Measurements from ENCODE around the gene PCSK7. TPM values are rescaled to one million over a fixed set of nuclear protein-coding genes. Genes with fewer than 3 reads are reported as not detected.
A peak's percentile ranks its signal among the peaks of the same experiment; 100 is the strongest.

The PCSK7 gene
- total RNA-seq, 1 experiment from 2014 or later: 30.0 TPM

DNA sequence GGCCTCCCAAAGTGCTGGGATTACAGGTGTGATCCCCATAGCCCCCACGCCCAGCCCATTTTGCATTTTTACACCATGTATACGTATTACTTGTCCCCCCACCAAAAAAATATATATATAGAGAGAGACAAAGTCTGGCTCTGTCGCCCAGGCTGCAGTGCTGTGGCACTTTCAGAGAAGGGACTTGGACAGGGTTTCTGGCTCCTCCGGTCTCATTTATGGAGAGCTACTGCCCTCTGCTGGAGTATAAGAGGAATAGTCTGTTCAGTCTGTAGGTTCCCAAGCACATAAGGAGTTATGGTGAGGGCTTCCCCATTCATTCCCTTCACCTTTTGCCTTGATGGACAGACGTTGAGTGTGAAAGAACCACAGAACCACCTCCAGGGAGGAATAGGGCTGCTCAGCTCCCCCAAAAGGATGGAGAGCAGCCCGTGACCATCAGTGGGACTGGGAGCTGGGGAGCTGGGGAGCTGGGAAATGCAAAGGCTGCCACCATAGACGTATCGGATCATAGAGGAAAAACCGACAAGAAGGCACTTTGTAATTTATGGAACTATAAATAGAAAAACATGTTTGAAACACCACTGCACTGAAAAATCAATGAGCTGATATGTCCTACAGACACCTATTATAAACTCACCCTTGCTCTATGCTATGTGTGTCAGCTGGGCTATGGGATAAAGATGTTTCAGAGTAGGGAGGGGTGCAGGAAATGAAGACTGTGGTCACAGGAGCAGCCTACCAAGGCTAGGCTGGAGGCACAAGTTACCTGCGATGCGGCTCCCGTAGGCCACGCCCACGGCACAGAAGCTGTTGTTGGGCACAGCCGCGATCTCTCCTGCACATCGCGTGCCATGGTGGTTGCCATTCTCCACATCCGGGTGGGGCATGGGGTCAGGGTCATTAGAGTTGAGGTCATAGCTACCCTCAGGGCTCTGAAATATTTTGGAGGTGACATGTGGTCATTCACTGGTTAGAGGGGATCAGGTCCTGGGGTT lies 5.2 kb downstream of the PCSK7 start:
- RAD21 ChIA-PET (ENCODE audit: low non-redundant PET in 1 of 2, low total read pairs in 2 of 2, uncharacterized antibody in 2 of 2, unreplicated experiment in 2 of 2): interaction anchor here (0.8 to 1.2 kb wide), 5 partner anchors 45 to 435 kb away, joined by 3 read pairs; partner anchors contain the start of gene APOA5 (in 1 of the 2)

More for the DNA sequence above, 5.2 kb downstream of the PCSK7 start:
- peaks cover 14 to 24% of the 10 kb centered on the region in 2 experiments; a peak in 3 of 4 replicates for H3K4me1 ChIP-seq (ENCODE audit: control insufficient read depth in 1 of 2, insufficient read depth in 2 of 2, low read length in 2 of 2)
- peaks cover 20% of the 10 kb centered on the region for H3K79me2 ChIP-seq (ENCODE audit: insufficient read depth, low read length)
- peaks cover 9 to 12% of the 10 kb centered on the region in 2 experiments; a peak in 3 of 4 replicates for H3K36me3 ChIP-seq (ENCODE audit: control insufficient read depth in 1 of 2, insufficient read depth in 2 of 2, low read length in 2 of 2)
- no peak overlapping the region for H3K4me2 ChIP-seq (ENCODE audit: low read length)
- no peak overlapping the region for H2AFZ ChIP-seq (ENCODE audit: low read depth, low read length, poor library complexity, severe bottlenecking)
- H3K27ac ChIP-seq (ENCODE audit: low read depth, low read length): no peak overlapping the region
- no peaks in the 10 kb centered on the region for H4K20me1 ChIP-seq (ENCODE audit: insufficient read depth)
- intact Hi-C loops (cut with micrococcal nuclease): loop anchor here (1.0 to 5.0 kb wide), 5 partner anchors 45 to 494 kb away; partner anchors contain the start of gene APOA5
- DNase-seq (ENCODE audit: low read depth, low spot score) (peak; percentile 65), ATAC-seq (peak; percentile 75)
- ChIA-PET POLR2A (interaction anchor here (1.4 kb wide), 1 partner anchor 48 kb away, joined by 3 read pairs; the partner anchor contains the start of gene SIDT2), CTCF (interaction anchor here (1.0 to 2.8 kb wide), 6 partner anchors 12 to 713 kb away, joined by 3 to 30 read pairs (median 6); partner anchors contain the start of genes APOA5 and SIDT2)
- no peak overlapping the region for H3K4me3 ChIP-seq (replicated peaks in 1 of 2; ENCODE audit: low read depth in 1 of 2, low read length in 2 of 2)
- TF ChIP-seq JUND (IDR thresholded peaks at IDR 0.05) (no peak), RAD21 (IDR thresholded peaks at IDR 0.05; ENCODE audit: low read depth) (peak; percentile 94)
- TF ChIP-seq, protein P1, sequence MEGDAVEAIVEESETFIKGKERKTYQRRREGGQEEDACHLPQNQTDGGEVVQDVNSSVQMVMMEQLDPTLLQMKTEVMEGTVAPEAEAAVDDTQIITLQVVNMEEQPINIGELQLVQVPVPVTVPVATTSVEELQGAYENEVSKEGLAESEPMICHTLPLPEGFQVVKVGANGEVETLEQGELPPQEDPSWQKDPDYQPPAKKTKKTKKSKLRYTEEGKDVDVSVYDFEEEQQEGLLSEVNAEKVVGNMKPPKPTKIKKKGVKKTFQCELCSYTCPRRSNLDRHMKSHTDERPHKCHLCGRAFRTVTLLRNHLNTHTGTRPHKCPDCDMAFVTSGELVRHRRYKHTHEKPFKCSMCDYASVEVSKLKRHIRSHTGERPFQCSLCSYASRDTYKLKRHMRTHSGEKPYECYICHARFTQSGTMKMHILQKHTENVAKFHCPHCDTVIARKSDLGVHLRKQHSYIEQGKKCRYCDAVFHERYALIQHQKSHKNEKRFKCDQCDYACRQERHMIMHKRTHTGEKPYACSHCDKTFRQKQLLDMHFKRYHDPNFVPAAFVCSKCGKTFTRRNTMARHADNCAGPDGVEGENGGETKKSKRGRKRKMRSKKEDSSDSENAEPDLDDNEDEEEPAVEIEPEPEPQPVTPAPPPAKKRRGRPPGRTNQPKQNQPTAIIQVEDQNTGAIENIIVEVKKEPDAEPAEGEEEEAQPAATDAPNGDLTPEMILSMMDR (IDR thresholded peaks at IDR 0.05 in 2 of 3, conservative IDR thresholded peaks at IDR 0.05 in 1 of 3; ENCODE audit: borderline replicate concordance in 1 of 3, insufficient read depth in 1 of 3, low read depth in 2 of 3, low read length in 2 of 3): peak; percentile 67 to 91 (median 79)
- no peaks in the 10 kb centered on the region for H3K27me3 ChIP-seq (ENCODE audit: insufficient read depth, low read length)
- BruUV-seq (replicated peaks): no TSS peak
- H3K9me2 ChIP-seq (ENCODE audit: insufficient read depth): no peaks in the 10 kb centered on the region
- H3K9ac ChIP-seq (ENCODE audit: low read length): no peak overlapping the region
- no peaks in the 10 kb centered on the region for H3K9me3 ChIP-seq (ENCODE audit: control insufficient read depth in 1 of 2, insufficient read depth in 1 of 2, low read depth in 1 of 2, low read length in 2 of 2)
